Loucy (cell line): ENCODE data around the gene NLRP7.
"Not testable (repeated sequence)": the region's sequence is repeated elsewhere in the genome, so short reads cannot be mapped to it uniquely, and the experiment has no call there.

Experiments
- CTCF ChIP-seq: fragments of 200-600 bp; sonication (generic); conservative IDR thresholded peaks from 2 replicates; pipeline ENCODE4 v1.5.1; 2014; ENCODE audit warnings: mild to moderate bottlenecking, antibody characterized with exemption, low read length
- EZH2phosphoT487 ChIP-seq: fragments of 200-600 bp; IDR thresholded peaks from 2 replicates; pipeline ENCODE4 v1.6.1; 2018; ENCODE audit warnings: antibody characterized with exemption, mild to moderate bottlenecking, moderate library complexity, borderline replicate concordance

- TF ChIP-seq CTCF, EZH2phosphoT487: not testable (repeated sequence)
Observed at GRCh38 chr19:54989531-54989930, 42.2 kb upstream of the NLRP7 start.
